Mesenchymal stem cell (in vitro differentiated cells and primary cell): ENCODE results near the gene TRIOBP.

Experiments
- DNase-seq: peaks from one replicate; pipeline ENCODE4 v3.0.0-alpha.2; 2013
- H2AFZ ChIP-seq: one replicate; pipeline ENCODE4 v1.6.1; 2013; ENCODE audit warnings: low read depth, mild to moderate bottlenecking, control low read depth, inconsistent platforms, low read length, moderate library complexity
- H2AK5ac ChIP-seq: 2 replicates; pipeline ENCODE4 v1.6.1; 2013; ENCODE audit warnings: low read length, moderate library complexity, mild to moderate bottlenecking, inconsistent platforms; ENCODE audit not compliant: severe bottlenecking
- H2BK120ac ChIP-seq: one replicate; pipeline ENCODE4 v1.6.1; 2013; ENCODE audit warnings: low read depth, mild to moderate bottlenecking, inconsistent platforms, low read length, moderate library complexity
- H2BK12ac ChIP-seq, 2 experiments: one replicate each; pipeline ENCODE4 v1.6.1; 2013; ENCODE audit warnings: inconsistent platforms in 2 of 2, low read length in 2 of 2, mild to moderate bottlenecking in 2 of 2, moderate library complexity in 2 of 2, control low read depth in 1 of 2
- H2BK15ac ChIP-seq: one replicate; pipeline ENCODE4 v1.6.1; 2013; ENCODE audit warnings: mild to moderate bottlenecking, low read depth, inconsistent platforms; ENCODE audit not compliant: poor library complexity, severe bottlenecking
- H2BK5ac ChIP-seq: 2 replicates; pipeline ENCODE4 v1.6.1; 2013; ENCODE audit warnings: low read depth, mild to moderate bottlenecking, low read length, control low read depth, inconsistent platforms; ENCODE audit not compliant: poor library complexity, severe bottlenecking
- H3K14ac ChIP-seq, 2 experiments: one replicate each; pipeline ENCODE4 v1.6.1; 2013; ENCODE audit warnings: inconsistent platforms in 2 of 2, low read length in 2 of 2, control low read depth in 1 of 2, mild to moderate bottlenecking in 1 of 2, moderate library complexity in 1 of 2
- H3K18ac ChIP-seq, 2 experiments: one replicate each; pipeline ENCODE4 v1.6.1; 2013; ENCODE audit warnings: inconsistent platforms in 2 of 2, low read length in 2 of 2, control low read depth in 1 of 2, low read depth in 1 of 2, mild to moderate bottlenecking in 1 of 2
- H3K23ac ChIP-seq, 2 experiments: one replicate each; pipeline ENCODE4 v1.6.1; 2013; ENCODE audit warnings: inconsistent platforms in 2 of 2, low read length in 2 of 2, mild to moderate bottlenecking in 2 of 2, moderate library complexity in 2 of 2, control low read depth in 1 of 2
- H3K27ac ChIP-seq: 2 replicates; pipeline ENCODE4 v1.5.1; 2013; ENCODE audit warnings: mild to moderate bottlenecking, moderate library complexity, low read length, control low read depth, inconsistent platforms; ENCODE audit not compliant: poor library complexity, severe bottlenecking
- H3K27me3 ChIP-seq, 2 experiments: 2 replicates each; pipeline versions ENCODE4 v1.6.1 to v1.7.0; 2013; ENCODE audit warnings: low read length in 2 of 2, mild to moderate bottlenecking in 2 of 2, moderate library complexity in 2 of 2, control low read depth in 1 of 2, inconsistent platforms in 1 of 2; ENCODE audit not compliant: control insufficient read depth in 1 of 2, insufficient read depth in 1 of 2
- H3K36me3 ChIP-seq, 2 experiments: 2 replicates each; pipeline versions ENCODE4 v1.6.1 to v1.7.0; 2013; ENCODE audit warnings: low read length in 2 of 2, control low read depth in 1 of 2, inconsistent platforms in 1 of 2, low read depth in 1 of 2, mild to moderate bottlenecking in 1 of 2; ENCODE audit not compliant: insufficient read depth in 2 of 2, control insufficient read depth in 1 of 2
- H3K4ac ChIP-seq, 2 experiments: one replicate each; pipeline ENCODE4 v1.6.1; 2013; ENCODE audit warnings: inconsistent platforms in 2 of 2, low read length in 2 of 2, mild to moderate bottlenecking in 2 of 2, moderate library complexity in 2 of 2, control low read depth in 1 of 2, low read depth in 1 of 2
- H3K4me1 ChIP-seq: 2 replicates; pipeline ENCODE4 v1.6.1; 2013; ENCODE audit warnings: low read depth, low read length, control low read depth; ENCODE audit not compliant: control insufficient read depth, insufficient read depth
- H3K4me2 ChIP-seq: 2 replicates; pipeline ENCODE4 v1.6.1; 2013; ENCODE audit warnings: low read length, mild to moderate bottlenecking, inconsistent platforms; ENCODE audit not compliant: poor library complexity, severe bottlenecking
- H3K4me3 ChIP-seq, 2 experiments: 2 replicates each; pipeline versions ENCODE4 v1.5.1 to v1.7.0; 2013; ENCODE audit warnings: low read length in 2 of 2, mild to moderate bottlenecking in 2 of 2, control low read depth in 1 of 2, low read depth in 1 of 2; ENCODE audit not compliant: insufficient read depth in 1 of 2
- H3K79me1 ChIP-seq: replicated peaks from 2 replicates; pipeline ENCODE4 v1.6.1; 2013; ENCODE audit warnings: mild to moderate bottlenecking, control low read depth, low read length, inconsistent platforms; ENCODE audit not compliant: poor library complexity, severe bottlenecking
- H3K9ac ChIP-seq: 2 replicates; pipeline ENCODE4 v1.7.0; 2013; ENCODE audit warnings: mild to moderate bottlenecking, low read length, moderate library complexity
- H3K9me3 ChIP-seq: 2 replicates; pipeline ENCODE4 v1.7.0; 2013; ENCODE audit warnings: mild to moderate bottlenecking, low read length; ENCODE audit not compliant: control insufficient read depth
- H4K8ac ChIP-seq: one replicate; pipeline ENCODE4 v1.6.1; 2013; ENCODE audit warnings: inconsistent platforms, mild to moderate bottlenecking, low read length, moderate library complexity
- H4K91ac ChIP-seq: one replicate; pipeline ENCODE4 v1.6.1; 2013; ENCODE audit warnings: mild to moderate bottlenecking, low read length, inconsistent platforms
- WGBS: methylation state at CpG from one replicate; pipeline ENCODE4 v1.1.7; 2013; ENCODE audit warnings: mixed read lengths; 5-methylcytosine and 5-hydroxymethylcytosine counted together

TRIOBP gene

GRCh38 chr22:37749831-37750595, 53.2 kb downstream of the TRIOBP start:
- Histone ChIP-seq H3K4me1 (peaks cover 66% of the 10 kb centered on the region), H4K91ac (peak overlapping the region; percentile 52), H3K4me3 (peak overlapping the region in 1 of 2 experiments; percentile 99), H3K4me2 (no peak overlapping the region), H2BK15ac (peak overlapping the region; percentile 88), H4K8ac (no peak overlapping the region), H2BK120ac (no peak overlapping the region), H2AK5ac (peak overlapping the region; percentile 30), H3K4ac (peak overlapping the region; percentile 47 to 53), H3K79me1 (peaks cover 19% of the 10 kb centered on the region), H3K23ac (no peak overlapping the region), H3K14ac (peak overlapping the region in 1 of 2 experiments; percentile 56), H2AFZ (no peak overlapping the region), H2BK5ac (no peak overlapping the region), H3K27me3 (no peaks in the 10 kb centered on the region), H3K27ac (no peak overlapping the region), H3K18ac (peak overlapping the region; percentile 9 to 79), H3K9ac (peak overlapping the region; percentile 97), H3K9me3 (no peaks in the 10 kb centered on the region), H3K36me3 (peaks cover 31% of the 10 kb centered on the region in 2 experiments), H2BK12ac (peak overlapping the region; percentile 8 to 72)
- 57% methylated on average over 16 of the region's 16 CpGs for WGBS
- DNase-seq, result peak; percentile 83

GRCh38 chr22:37750596-37751162, 53.8 kb downstream of the TRIOBP start:
- Histone ChIP-seq H3K27me3 (no peaks in the 10 kb centered on the region), H2BK15ac (peak overlapping the region; percentile 37), H2BK12ac (peak overlapping the region; percentile 32 to 41), H3K4me1 (peaks cover 64% of the 10 kb centered on the region), H3K4me3 (peak overlapping the region in 1 of 2 experiments; percentile 99), H3K36me3 (peaks cover 38% of the 10 kb centered on the region in 2 experiments), H3K79me1 (peaks cover 20% of the 10 kb centered on the region), H3K9me3 (no peaks in the 10 kb centered on the region), H3K18ac (peak overlapping the region; percentile 9 to 79), H3K4me2 (no peak overlapping the region), H2AK5ac (peak overlapping the region; percentile 30), H3K23ac (no peak overlapping the region), H3K9ac (peak overlapping the region; percentile 97), H2BK120ac (no peak overlapping the region), H4K8ac (no peak overlapping the region), H3K14ac (peak overlapping the region in 1 of 2 experiments; percentile 56), H3K4ac (peak overlapping the region; percentile 47 to 53), H2AFZ (no peak overlapping the region), H4K91ac (peak overlapping the region; percentile 52), H3K27ac (no peak overlapping the region), H2BK5ac (no peak overlapping the region)
- 92% methylated on average over 14 of the region's 14 CpGs for WGBS
- DNase-seq, result no peak

- Histone ChIP-seq H4K8ac (peak overlapping the region; percentile 69), H2BK15ac (no peak overlapping the region), H2BK12ac (peak overlapping the region; percentile 88 to 89), H3K14ac (no peak overlapping the region), H3K23ac (no peak overlapping the region), H3K27ac (peak overlapping the region; percentile 83), H3K36me3 (peaks cover 47% of the 10 kb centered on the region in 2 experiments), H4K91ac (peak overlapping the region; percentile 89), H3K4ac (peak overlapping the region; percentile 33 to 76), H2AK5ac (peak overlapping the region; percentile 69), H3K4me2 (no peak overlapping the region), H3K18ac (peak overlapping the region; percentile 59 to 85), H3K9me3 (no peaks in the 10 kb centered on the region), H2AFZ (no peak overlapping the region), H3K9ac (peak overlapping the region; percentile 97), H3K4me1 (peaks cover 64% of the 10 kb centered on the region), H3K4me3 (peak overlapping the region in 1 of 2 experiments; percentile 99), H3K79me1 (peaks cover 27% of the 10 kb centered on the region), H2BK5ac (no peak overlapping the region), H3K27me3 (no peaks in the 10 kb centered on the region), H2BK120ac (peak overlapping the region; percentile 69)
- 65% methylated on average over 7 of the region's 11 CpGs for WGBS
- DNase-seq, result no peak
These were observed 54.8 kb downstream of the TRIOBP start for GRCh38 chr22:37751449-37752188.
